OCI-LY7 (cell line): Measurements from ENCODE around the gene ALKBH3.

Experiments
- EZH2phosphoT487 ChIP-seq: fragments of 200-600 bp; sonication (generic); IDR thresholded peaks from 2 replicates; pipeline ENCODE4 v1.6.1; 2018; ENCODE audit warnings: low read depth, borderline replicate concordance, mild to moderate bottlenecking, mixed run types, antibody characterized with exemption, low read length, moderate library complexity, mixed read lengths
- TF ChIP-seq, protein P1 (sequence below): fragments of 200-600 bp; sonication (generic); conservative IDR thresholded peaks from 2 replicates; pipeline ENCODE4 v1.5.1; 2014; ENCODE audit warnings: mild to moderate bottlenecking, antibody characterized with exemption, low read length, moderate library complexity, mixed read lengths

DNA sequence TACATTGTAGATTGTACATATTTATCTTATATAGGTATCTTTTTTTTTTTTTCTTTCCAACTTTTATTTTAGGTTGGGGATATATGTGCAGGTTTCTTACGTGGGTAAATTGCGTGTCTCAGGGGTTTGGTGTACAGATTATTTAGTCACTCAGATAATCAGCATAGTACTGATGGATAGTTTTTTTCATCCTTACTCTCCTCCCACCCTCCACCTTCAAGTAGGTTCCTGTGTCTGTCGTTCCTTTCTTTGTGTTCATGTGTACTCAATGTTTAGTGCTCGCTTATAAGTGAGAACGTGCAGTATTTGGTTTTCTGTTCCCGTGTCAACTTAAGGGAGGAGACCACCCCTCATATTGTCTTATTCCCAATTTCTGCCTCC, 71.4 kb downstream of the ALKBH3 start:
- no peak for TF ChIP-seq EZH2phosphoT487
- TF ChIP-seq, protein P1, sequence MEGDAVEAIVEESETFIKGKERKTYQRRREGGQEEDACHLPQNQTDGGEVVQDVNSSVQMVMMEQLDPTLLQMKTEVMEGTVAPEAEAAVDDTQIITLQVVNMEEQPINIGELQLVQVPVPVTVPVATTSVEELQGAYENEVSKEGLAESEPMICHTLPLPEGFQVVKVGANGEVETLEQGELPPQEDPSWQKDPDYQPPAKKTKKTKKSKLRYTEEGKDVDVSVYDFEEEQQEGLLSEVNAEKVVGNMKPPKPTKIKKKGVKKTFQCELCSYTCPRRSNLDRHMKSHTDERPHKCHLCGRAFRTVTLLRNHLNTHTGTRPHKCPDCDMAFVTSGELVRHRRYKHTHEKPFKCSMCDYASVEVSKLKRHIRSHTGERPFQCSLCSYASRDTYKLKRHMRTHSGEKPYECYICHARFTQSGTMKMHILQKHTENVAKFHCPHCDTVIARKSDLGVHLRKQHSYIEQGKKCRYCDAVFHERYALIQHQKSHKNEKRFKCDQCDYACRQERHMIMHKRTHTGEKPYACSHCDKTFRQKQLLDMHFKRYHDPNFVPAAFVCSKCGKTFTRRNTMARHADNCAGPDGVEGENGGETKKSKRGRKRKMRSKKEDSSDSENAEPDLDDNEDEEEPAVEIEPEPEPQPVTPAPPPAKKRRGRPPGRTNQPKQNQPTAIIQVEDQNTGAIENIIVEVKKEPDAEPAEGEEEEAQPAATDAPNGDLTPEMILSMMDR: no peak
